ENCODE results near the gene DBN1.

DNA sequence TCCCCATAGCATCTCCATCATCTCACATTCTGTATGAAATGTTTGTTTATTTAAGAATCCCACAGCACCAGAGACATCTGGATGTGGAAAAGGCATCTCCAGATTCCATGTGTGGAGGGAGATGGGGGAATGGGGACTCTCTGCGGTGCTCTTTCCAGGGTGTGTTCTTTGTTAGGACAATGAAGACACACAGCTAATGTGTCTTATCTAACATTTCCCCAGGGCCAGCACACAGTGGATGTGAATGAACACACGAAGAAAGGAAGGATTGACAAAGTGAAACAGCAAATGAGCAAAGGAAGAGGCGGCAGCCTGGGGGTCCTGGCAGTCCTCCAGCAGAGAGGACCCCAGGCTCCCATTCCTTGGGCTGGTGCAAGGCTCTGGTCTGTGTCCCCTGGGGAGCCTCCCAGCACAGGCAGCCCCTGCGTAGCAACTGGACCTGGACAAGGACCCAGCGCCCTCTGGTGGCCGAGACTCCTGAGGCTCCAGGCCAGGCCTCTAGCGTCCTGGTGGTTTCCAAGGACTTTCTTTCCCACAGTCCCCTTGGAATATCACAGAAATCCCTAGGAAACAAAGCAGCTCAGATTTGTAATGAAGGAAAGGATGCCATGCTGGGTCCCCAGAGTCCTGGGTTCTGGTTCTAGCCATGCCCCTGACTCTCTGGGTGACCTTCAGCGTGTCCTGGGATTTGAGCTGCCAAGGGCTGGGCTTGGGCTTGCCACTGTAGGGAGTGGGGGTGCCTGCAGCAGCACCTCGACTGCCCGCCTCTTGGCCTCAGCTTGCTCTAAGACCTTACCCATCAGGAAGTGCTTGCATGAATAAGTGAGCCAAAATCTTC is 27.5 kb upstream of the DBN1 start:
- TF ChIP-seq POLR2A (IDR thresholded peaks at IDR 0.05; ENCODE audit: low read depth, low read length) (no peak), JUN (IDR thresholded peaks at IDR 0.05; ENCODE audit: borderline replicate concordance, insufficient read depth, insufficient read length, low read depth) (no peak), CTCF (IDR thresholded peaks at IDR 0.05; ENCODE audit: extremely low read depth in 1 of 2, insufficient read depth in 1 of 2, low read depth in 1 of 2, low read length in 2 of 2) (peak; percentile 97 to 98)
